ENCODE measurements around the gene SOX15.

Gene SOX15

GRCh38 chr17:7556627-7557026 lies 33.3 kb downstream of the SOX15 start:
- TF ChIP-seq CTCF (conservative IDR thresholded peaks at IDR 0.05; ENCODE audit: low read depth), result no peak
- H3K27ac ChIP-seq, result peak overlapping the region; percentile 95
- ChIA-PET POLR2A (ENCODE audit: low non-redundant PET) (interaction anchor here (0.6 kb wide), 1 partner anchor 31 kb away, joined by 7 read pairs; no protein-coding TSS in a partner anchor), CTCF (interaction anchor here (1.2 to 2.7 kb wide), 2 partner anchors 42 to 116 kb away, joined by 3 to 14 read pairs; no protein-coding TSS in a partner anchor)
- DNase-seq (ENCODE audit: low spot score), result no peak

DNA sequence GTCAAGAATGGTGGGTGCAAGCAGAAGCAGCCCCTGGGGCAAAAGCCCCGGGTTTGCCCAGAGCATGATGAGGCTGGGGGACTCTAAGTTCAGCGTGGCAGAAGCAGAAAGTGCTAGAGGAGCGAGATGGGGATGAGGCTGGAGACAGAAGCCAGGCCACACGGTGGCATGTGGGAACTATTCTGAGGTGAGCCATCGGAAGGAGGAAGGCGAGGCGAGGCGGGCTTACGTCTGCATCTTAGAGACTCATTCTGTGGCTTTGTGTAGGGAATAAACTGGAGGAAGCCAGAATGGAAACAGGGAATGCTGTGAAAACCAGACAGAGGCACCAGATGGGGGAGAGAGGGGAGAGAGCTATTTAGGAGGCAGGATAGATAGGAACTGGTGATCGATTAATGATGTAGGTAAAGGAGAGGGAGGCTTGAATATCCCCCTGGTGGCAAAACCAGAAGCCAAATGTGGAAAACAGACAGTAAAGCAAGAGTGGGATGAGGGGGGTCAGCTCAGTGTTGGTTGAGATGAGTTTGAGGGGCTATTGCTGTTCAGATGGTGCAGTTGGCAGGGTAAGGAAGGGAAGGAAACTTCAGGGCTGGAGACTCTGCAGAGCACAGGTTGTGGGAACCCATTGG lies 34.5 kb downstream of the SOX15 start:
- H3K27ac ChIP-seq, result no peak overlapping the region
- DNase-seq (ENCODE audit: low spot score), result no peak
- ChIA-PET CTCF (interaction anchor here (0.6 kb wide), 2 partner anchors 33 to 119 kb away, joined by 3 to 6 read pairs; no protein-coding TSS in a partner anchor), POLR2A (ENCODE audit: low non-redundant PET) (interaction anchor here (0.7 kb wide), 1 partner anchor 112 kb away, joined by 7 read pairs; no protein-coding TSS in a partner anchor)
- no peak for TF ChIP-seq CTCF (conservative IDR thresholded peaks at IDR 0.05; ENCODE audit: low read depth)

- ChIA-PET CTCF (no interaction called here), POLR2A (ENCODE audit: low non-redundant PET) (no interaction called here)
- DNase-seq (ENCODE audit: low spot score), result no peak
- H3K27ac ChIP-seq, result no peak overlapping the region
- no peak for TF ChIP-seq CTCF (conservative IDR thresholded peaks at IDR 0.05; ENCODE audit: low read depth)
Observed at GRCh38 chr17:7553356-7553755, 36.5 kb downstream of the SOX15 start.

- POLR2A ChIA-PET (ENCODE audit: low non-redundant PET), result interaction anchor here (0.6 kb wide), 1 partner anchor 114 kb away, joined by 3 read pairs; no protein-coding TSS in a partner anchor
- no peak for DNase-seq (ENCODE audit: low spot score)
- CTCF ChIA-PET, result interaction anchor here (0.6 to 0.9 kb wide), 2 partner anchors 10 to 11 kb away, joined by 3 read pairs; no protein-coding TSS in a partner anchor
- H3K27ac ChIP-seq, result no peak overlapping the region
- TF ChIP-seq CTCF (conservative IDR thresholded peaks at IDR 0.05; ENCODE audit: low read depth), result no peak
Observed at GRCh38 chr17:7552621-7553051, 37.3 kb downstream of the SOX15 start.

- POLR2A ChIA-PET (ENCODE audit: low non-redundant PET), result no interaction called here
- no peak for TF ChIP-seq CTCF (conservative IDR thresholded peaks at IDR 0.05; ENCODE audit: low read depth)
- no peak for DNase-seq (ENCODE audit: low spot score)
- CTCF ChIA-PET, result no interaction called here
- peak overlapping the region; percentile 53; the same call in 1 of the 2 replicates for H3K27ac ChIP-seq
Observed at GRCh38 chr17:7551396-7551795, 38.5 kb downstream of the SOX15 start.

- POLR2A ChIA-PET (ENCODE audit: low non-redundant PET), result no interaction called here
- peak overlapping the region; percentile 53 for H3K27ac ChIP-seq
Observed at GRCh38 chr17:7550344-7550743, 39.5 kb downstream of the SOX15 start.

More at GRCh38 chr17:7550344-7550743, 39.5 kb downstream of the SOX15 start:
- DNase-seq (ENCODE audit: low spot score), result no peak
- no peak for TF ChIP-seq CTCF (conservative IDR thresholded peaks at IDR 0.05; ENCODE audit: low read depth)
- CTCF ChIA-PET, result no interaction called here
